Measurements from ENCODE around the gene AP5Z1. TPM values are rescaled to one million over a fixed set of nuclear protein-coding genes. Genes with fewer than 3 reads are reported as not detected.

The AP5Z1 gene, protein sequence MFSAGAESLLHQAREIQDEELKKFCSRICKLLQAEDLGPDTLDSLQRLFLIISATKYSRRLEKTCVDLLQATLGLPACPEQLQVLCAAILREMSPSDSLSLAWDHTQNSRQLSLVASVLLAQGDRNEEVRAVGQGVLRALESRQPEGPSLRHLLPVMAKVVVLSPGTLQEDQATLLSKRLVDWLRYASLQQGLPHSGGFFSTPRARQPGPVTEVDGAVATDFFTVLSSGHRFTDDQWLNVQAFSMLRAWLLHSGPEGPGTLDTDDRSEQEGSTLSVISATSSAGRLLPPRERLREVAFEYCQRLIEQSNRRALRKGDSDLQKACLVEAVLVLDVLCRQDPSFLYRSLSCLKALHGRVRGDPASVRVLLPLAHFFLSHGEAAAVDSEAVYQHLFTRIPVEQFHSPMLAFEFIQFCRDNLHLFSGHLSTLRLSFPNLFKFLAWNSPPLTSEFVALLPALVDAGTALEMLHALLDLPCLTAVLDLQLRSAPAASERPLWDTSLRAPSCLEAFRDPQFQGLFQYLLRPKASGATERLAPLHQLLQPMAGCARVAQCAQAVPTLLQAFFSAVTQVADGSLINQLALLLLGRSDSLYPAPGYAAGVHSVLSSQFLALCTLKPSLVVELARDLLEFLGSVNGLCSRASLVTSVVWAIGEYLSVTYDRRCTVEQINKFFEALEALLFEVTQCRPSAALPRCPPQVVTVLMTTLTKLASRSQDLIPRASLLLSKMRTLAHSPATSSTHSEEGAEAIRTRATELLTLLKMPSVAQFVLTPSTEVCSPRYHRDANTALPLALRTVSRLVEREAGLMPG
- total RNA-seq, result 10 to 100 TPM; 51.0 to 93.0 (median 69.9) TPM

DNA sequence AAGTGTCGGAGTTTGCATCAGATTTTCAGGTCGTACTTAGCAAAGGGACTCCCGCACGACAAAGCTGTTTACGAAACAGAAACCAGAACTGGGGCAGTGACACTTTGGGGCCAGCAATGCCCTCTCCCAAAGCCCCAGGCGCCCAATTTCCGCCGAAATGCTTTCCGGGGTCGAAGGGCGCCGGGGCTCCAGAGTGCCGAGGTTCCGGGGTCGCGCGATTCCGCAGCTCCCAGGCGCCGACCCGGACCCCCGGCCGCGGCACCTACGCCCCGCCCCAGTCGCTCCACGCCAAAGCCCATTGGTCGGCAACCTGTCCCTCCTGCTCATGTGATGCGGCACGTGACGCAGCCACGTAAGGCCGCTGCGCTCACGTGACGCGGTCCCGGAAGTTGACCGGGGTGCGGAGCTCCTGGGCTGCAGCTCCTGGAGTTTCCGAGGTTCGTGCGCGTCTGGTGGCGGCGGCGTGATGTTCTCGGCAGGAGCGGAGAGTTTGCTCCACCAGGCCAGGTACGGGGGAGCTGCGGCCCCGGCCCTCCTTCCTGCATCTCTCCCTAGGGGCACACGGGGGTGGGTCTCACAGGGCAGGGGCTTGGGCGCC, at the start of gene AP5Z1:
Gene AP5Z1, plus strand, starts transcription at position 374 of the 598 bp plus-strand sequence. Its CDS starts 93 bp downstream, at position 467.
- no peaks in the 10 kb centered on the region for H3K27me3 ChIP-seq
- peak; percentile 88 to 95 for TF ChIP-seq POLR2A (IDR thresholded peaks at IDR 0.05)
- no peak for TF ChIP-seq CTCF (IDR thresholded peaks at IDR 0.05)
- peaks cover 0 to 8% (median 0%) of the 10 kb centered on the region in 3 donors for H3K36me3 ChIP-seq
- peaks cover 0 to 16% (median 10%) of the 10 kb centered on the region in 4 donors for H3K4me1 ChIP-seq
- no peaks in the 10 kb centered on the region for H3K9me3 ChIP-seq
- DNase-seq, result peak; percentile 98
- H3K27ac ChIP-seq, result peak within 1 kb of the TSS; percentile 89 to 96 (median 92)
- H3K4me3 ChIP-seq, result peak within 1 kb of the TSS; percentile 69 to 92 (median 90)

DNA sequence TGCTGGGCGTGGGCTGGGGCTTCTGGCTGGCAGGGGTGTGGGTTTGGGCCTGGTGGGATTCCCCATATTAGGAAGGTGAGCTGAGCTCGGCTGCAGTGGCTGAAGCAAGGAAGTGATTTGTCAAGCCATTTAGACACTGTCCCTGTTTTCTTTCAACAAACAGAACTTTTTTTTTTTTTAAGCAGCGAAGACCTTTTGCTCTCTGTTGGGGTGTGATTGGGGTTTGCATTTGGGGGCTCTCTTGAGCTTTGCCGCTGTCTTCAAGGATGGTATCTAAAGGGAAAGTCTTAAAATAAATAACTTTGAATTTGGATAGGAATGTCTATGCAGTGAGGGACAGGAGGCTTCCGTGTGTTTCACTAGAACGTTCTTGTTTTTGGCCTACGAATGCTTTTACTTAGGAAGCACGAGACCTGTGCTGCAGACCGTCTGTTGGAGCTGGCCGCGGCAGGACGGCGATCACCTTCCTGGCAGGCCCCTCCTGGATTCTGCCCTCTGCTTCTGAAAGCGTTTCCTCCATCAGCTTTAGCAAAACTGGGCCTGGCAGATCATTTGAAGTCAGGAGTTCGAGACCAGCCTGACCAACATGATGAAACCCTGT, 49.5 kb upstream of the AP5Z1 start:
- peak overlapping the region; percentile 75 to 88 (median 77) for H3K27ac ChIP-seq
- H3K4me1 ChIP-seq, result peaks cover 0 to 12% (median 3%) of the 10 kb centered on the region in 4 donors
- no peak for DNase-seq
- H3K36me3 ChIP-seq, result peaks cover 0 to 14% (median 0%) of the 10 kb centered on the region in 3 donors
- H3K27me3 ChIP-seq, result no peaks in the 10 kb centered on the region
- TF ChIP-seq CTCF (IDR thresholded peaks at IDR 0.05) (no peak), POLR2A (IDR thresholded peaks at IDR 0.05) (no peak)
- no peaks in the 10 kb centered on the region for H3K9me3 ChIP-seq
- peak overlapping the region; percentile 34 to 56 (median 51) for H3K4me3 ChIP-seq

GRCh38 chr7:4726566-4726965, 48.9 kb upstream of the AP5Z1 start:
- no peak for DNase-seq
- no peak for TF ChIP-seq POLR2A (IDR thresholded peaks at IDR 0.05)
- no peak for TF ChIP-seq CTCF (IDR thresholded peaks at IDR 0.05)
- Histone ChIP-seq H3K27me3 (no peaks in the 10 kb centered on the region), H3K4me3 (no peak overlapping the region), H3K9me3 (no peaks in the 10 kb centered on the region), H3K36me3 (peaks cover 0 to 14% (median 0%) of the 10 kb centered on the region in 3 donors), H3K27ac (peak overlapping the region in 1 of 4 donors; percentile 88), H3K4me1 (peaks cover 0 to 12% (median 3%) of the 10 kb centered on the region in 4 donors)

DNA sequence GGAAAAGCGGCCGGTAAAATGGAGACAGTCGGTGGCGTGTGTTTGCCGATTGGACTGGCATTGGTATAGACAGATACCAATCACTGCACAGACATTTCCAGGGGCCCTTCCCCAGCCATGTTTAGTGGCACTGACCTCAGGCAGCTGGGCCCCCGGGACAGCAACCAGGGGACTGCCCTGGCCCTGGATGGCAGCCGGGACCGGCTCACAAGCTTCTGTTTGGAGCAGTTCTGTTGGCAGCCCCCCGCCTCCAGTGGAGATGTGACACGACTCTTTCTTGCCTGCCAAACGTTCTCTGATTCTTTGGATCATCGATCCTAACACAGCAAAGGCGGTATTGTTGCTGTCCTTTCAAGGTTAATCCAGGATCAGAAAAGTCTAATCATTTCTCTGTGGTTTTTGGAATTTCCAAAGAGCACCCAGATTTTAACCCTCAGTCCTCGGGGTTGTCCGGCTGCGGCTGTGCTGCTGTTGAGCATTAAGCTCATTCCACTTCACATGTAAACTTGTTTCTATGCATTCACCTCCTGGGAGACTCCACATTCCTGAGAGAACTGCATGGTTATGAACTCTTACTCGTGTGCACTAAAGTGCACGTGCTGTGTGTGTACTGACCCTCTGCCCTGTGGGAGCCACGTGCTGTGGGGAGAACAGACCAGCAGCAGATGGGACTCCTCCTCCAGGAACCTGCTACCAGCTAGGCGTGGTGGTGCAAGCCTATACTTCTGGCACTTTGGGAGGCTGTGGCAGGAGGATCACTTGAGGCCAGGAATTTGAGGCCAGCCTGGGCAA, 47.3 kb upstream of the AP5Z1 start:
- no peaks in the 10 kb centered on the region for H3K27me3 ChIP-seq
- peaks cover 0 to 12% (median 3%) of the 10 kb centered on the region in 4 donors for H3K4me1 ChIP-seq
- H3K4me3 ChIP-seq, result no peak overlapping the region
- H3K36me3 ChIP-seq, result peaks cover 0 to 5% (median 0%) of the 10 kb centered on the region in 3 donors
- TF ChIP-seq CTCF (IDR thresholded peaks at IDR 0.05) (no peak), POLR2A (IDR thresholded peaks at IDR 0.05) (no peak)
- no peak for DNase-seq
- no peak overlapping the region for H3K27ac ChIP-seq
- H3K9me3 ChIP-seq, result no peaks in the 10 kb centered on the region

Measured in Peyer's patch (tissue), 4 donors.